Lung microvascular endothelial cell (primary cell): Measurements from ENCODE around the gene SPEN. TPM values are rescaled to one million over a fixed set of nuclear protein-coding genes. Genes with fewer than 3 reads are reported as not detected.

Source experiments
- DNase-seq, 2 donors: peaks; one replicate each; pipeline versions ENCODE4 v3.0.0 to v3.0.0-alpha.2; 2010; ENCODE audit warnings: low read depth in 2 of 2
- total RNA-seq: library from RNA; depleted of rRNA; stranded (reverse); fragments of >200 nt; gene quantifications from 2 replicates; pipeline ENCODE4 v1.2.1, GENCODE V29; 2014

The SPEN gene
- total RNA-seq, 1 donor from 2014 or later, result 11.3 TPM

GRCh38 chr1:15935056-15935950, 87.8 kb downstream of the SPEN start:
- DNase-seq, result no peak

GRCh38 chr1:15936025-15936424, 88.5 kb downstream of the SPEN start:
- DNase-seq, result no peak

- DNase-seq, result no peak
These were observed 89.6 kb downstream of the SPEN start for GRCh38 chr1:15937146-15937545.

GRCh38 chr1:15937706-15938168, 90.2 kb downstream of the SPEN start:
- peak; percentile 71 to 87 for DNase-seq

- DNase-seq, result no peak
These were observed 91.2 kb downstream of the SPEN start for GRCh38 chr1:15938628-15939161.

- DNase-seq, result peak; percentile 45 to 75
These were observed 91.9 kb downstream of the SPEN start for GRCh38 chr1:15939181-15940109.

GRCh38 chr1:15940110-15941043, 92.9 kb downstream of the SPEN start:
- DNase-seq, result no peak

GRCh38 chr1:15941044-15941840, 93.7 kb downstream of the SPEN start:
- DNase-seq, result no peak

GRCh38 chr1:15941899-15942660, 94.6 kb downstream of the SPEN start:
- no peak for DNase-seq

GRCh38 chr1:15942661-15943327, 95.3 kb downstream of the SPEN start:
- no peak for DNase-seq

- no peak for DNase-seq
These were observed 96.0 kb downstream of the SPEN start for GRCh38 chr1:15943328-15943991.

- no peak for DNase-seq
These were observed 96.4 kb downstream of the SPEN start for GRCh38 chr1:15943992-15944307.

- no peak for DNase-seq
These were observed 97.0 kb downstream of the SPEN start for GRCh38 chr1:15944308-15945010.

GRCh38 chr1:15945011-15945831, 97.7 kb downstream of the SPEN start:
- DNase-seq, result no peak

GRCh38 chr1:15945832-15946448, 98.4 kb downstream of the SPEN start:
- DNase-seq, result no peak
